Measurements from ENCODE around the gene NOS2.

Gene NOS2

DNA sequence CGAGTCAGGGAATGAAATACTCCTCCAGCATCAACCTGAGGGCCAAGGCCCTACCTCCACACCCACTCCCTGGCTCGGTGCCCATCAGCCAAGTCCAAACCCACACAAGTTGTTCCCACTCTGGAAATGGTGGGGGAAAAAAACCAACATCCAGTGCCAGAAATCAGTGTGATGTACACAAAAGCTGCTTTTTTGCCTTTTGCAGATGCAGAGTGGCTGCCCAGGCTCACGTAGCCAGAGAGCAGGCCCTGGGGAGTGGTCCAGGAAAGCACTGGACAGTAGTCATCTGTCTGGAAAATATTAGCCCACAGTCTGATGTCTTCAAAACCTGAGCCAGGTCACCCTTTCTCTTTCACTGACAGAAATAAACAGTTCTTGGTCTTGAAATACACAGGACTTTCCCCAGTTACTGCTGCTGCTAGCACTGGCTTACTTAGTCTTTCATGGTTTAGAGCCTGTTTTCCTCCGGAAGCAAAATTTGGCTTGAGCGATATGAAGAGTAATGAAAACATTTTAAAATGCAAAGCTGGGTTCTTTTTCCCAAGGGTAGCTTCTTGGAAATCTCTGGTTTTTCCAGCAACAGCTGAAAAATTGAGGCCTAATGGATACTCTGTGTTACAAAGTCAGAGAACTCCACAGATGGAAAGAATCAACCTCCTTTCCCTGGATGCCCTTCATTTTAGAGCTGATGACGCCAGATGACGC, 18.2 kb upstream of the NOS2 start:
- DNase-seq = no peak

- DNase-seq = no peak
These were observed 17.4 kb upstream of the NOS2 start for GRCh38 chr17:27817731-27818130.

GRCh38 chr17:27816946-27817345, 16.6 kb upstream of the NOS2 start:
- DNase-seq = no peak

DNA sequence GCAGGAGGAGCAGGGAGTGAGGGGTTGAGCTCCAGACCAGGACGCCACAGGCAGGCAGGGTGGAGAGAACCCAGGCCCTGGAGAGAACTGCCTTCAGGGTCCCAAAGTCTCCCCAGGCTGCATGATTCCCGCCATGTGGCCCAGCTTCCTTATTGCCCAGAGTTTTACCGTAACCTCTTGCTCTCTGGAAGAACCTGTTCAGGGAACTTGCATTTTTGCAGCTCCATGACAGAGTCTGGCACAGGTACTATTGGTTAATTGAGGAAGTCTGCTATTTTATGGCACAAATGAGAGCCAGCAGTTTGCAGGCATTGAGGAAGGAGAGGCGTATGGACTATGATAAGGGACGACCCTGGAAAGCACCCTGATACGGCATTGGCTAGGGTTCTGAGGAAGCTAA, 11.6 kb upstream of the NOS2 start:
- DNase-seq = no peak

DNA sequence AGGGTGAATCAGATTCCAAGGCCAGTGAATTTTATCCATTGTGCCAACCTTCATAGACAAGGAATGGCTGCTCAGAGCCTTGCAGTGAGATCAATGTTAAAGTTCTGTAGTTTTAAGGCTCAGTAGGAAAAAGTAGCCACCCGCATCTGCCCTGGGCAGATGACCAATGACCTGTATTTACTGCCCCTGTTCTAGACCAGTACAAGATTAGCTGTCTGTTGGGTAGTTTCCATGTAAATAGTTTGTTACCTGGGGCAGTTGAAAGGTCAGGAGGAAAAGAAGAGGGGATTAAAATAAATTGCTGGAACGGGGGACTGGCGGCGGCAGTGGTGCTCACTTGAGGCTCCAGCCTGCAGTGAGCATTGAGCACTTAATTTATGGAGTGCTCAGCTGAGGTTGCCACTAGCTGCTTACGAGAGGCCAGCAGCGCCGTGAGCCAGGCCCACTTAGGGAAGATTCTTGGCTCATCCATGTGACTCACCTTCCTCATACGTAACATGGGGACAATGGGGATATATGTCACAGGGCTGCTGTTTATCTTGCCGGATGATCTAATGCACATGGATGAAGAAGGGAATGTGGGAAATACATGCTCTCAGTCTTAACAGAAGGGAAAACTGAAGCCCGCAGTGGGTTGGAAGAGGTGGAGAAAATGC, 10.7 kb upstream of the NOS2 start:
- DNase-seq = no peak

DNA sequence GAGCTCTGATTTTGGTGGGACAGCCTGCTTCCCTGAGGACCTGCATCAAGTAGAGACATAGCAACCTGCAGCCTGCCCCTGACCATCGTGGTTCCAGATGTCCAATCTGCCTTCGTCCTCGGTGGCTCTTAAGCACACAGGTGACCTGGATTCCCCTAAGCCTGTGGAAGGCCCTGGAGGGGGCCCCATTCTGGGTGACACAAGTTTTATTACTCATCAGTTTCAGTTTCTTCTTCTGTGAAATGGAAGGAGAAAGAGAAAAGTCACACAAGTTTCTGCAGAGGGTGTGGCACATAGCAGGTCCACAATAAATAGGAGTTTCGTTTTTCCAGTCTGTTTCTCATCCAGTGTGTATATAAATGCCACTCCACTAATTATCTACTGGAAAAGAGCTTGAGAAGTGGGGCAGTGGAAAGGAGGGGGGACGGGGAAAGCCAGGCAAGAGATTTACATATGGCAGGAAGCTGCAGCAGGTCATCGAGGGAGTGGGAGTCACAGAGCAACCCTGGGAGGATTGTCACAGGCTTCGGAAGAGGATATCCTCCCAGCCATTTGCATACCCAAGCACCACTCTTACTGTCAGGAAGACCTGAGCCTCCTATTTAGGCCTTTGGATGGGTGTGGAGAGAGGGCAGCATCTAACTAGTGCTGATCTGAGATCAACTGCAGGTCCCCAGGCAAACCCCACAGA, 10.0 kb upstream of the NOS2 start:
- DNase-seq = no peak

- no peak for DNase-seq
These were observed 9.2 kb upstream of the NOS2 start for GRCh38 chr17:27809555-27809954.

GRCh38 chr17:27808628-27809027, 8.3 kb upstream of the NOS2 start:
- no peak for DNase-seq

GRCh38 chr17:27807567-27808470, 7.5 kb upstream of the NOS2 start:
- DNase-seq = no peak

GRCh38 chr17:27805520-27806146, 5.3 kb upstream of the NOS2 start:
- peak; percentile 79 to 81 for DNase-seq

DNA sequence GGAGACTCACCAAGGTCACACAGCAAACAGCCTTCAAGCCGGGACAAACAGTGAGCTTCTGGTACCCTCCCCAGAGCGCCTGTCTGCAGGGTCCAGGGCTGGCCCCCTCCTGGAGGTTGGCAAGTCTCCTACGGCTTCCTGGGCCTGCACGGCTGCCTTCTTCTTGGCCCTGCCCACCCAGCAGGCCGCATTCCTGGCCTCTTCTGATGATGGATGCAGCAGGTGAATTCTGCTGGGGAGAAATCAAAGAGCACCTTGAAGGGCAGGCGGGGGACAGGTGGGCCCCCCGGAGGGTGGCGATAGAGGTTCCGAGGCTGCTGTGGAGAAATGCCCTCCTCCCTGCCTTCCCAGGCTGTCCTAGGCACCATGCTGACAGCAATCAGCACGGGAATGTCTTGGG, 3.8 kb upstream of the NOS2 start:
- no peak for DNase-seq

DNA sequence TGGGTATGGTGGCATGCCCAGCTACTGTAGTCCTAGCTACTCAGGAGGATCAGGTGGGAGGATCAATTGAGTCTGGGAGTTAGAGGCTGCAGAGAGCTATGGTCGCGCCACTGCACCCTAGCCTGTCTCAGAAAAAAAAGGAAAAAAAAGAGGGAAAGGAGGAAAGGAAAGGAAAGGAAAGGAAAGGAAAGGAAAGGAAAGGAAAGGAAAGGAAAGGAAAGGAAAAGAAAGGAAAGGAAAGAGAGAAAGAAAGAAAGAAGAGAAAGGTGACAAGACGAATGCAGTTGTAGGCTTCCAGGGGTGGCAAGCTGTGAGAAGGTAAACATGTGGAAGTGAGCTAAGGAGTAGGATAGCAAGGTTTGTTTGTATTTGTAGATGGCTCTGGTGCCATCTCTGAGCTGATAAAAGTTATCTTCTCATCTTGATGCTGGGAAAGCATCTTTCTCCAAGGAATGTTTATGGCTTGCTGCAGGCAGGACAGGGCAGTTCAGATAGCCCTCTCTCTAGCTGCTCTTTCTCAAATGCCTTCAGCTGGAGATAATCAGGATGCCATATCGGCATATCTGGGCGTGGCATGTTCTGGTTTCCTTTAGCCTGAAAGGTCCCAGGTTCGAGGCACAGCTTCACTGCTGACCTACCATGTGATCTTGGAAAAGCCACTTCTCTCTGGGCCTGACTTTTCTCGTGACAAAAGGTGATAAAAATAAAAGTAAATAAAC, 2.8 kb upstream of the NOS2 start:
- DNase-seq = no peak

- DNase-seq = no peak
These were observed 1.7 kb upstream of the NOS2 start for GRCh38 chr17:27802033-27802432.

DNA sequence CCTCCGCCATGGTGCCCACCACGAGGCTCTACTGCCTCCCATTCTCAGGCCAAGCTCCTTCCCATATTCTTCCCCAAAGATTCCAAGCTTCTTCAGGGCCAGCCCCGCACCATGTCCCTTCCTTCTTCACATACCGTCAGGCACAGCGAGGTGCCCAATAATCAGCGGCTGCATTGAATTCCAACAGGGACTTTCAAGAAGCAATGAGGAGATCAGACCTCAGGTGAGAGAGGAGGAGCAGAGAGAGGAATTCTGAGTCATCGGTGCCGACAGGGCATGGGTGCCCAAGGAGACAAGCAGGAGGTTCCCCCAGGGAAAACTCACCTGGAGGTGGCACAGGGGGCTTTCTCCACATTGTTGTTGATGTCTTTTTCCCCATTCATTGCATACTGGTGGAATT, 2.0 kb downstream of the NOS2 start:
- no peak for DNase-seq

- DNase-seq = no peak
These were observed 2.8 kb downstream of the NOS2 start for GRCh38 chr17:27797390-27798091.

DNA sequence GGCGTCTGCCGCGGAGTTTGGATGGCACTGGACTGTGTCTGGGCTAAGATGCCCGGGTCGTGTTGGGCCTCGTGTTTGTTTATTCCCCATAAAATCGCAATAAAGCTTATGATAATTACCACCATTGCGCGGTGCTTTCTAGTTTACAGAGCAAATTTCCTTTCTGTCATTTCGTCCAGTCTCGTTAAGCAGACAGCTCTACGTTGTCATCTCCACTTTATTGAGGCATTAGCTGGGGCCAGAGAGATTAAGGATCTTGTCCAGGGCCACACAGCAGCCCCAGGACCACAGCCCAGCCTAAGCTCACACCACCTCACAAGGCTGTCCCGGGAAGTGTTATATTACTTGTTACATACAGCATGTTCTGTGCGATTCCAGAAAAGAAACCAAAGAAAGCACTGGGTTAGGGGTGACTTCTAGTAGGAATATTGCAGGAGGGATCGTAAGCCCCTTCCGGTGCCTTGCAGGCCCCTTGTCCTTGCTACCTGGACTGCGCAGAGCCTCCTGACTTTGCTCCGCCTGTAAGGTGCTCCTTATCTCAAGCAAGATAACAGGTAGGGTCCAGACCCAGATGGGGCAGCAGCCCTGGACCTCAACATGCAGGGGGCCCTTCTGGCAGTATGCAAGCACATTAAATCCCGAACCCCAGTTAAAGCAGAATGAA, 6.3 kb downstream of the NOS2 start:
- DNase-seq = no peak

DNA sequence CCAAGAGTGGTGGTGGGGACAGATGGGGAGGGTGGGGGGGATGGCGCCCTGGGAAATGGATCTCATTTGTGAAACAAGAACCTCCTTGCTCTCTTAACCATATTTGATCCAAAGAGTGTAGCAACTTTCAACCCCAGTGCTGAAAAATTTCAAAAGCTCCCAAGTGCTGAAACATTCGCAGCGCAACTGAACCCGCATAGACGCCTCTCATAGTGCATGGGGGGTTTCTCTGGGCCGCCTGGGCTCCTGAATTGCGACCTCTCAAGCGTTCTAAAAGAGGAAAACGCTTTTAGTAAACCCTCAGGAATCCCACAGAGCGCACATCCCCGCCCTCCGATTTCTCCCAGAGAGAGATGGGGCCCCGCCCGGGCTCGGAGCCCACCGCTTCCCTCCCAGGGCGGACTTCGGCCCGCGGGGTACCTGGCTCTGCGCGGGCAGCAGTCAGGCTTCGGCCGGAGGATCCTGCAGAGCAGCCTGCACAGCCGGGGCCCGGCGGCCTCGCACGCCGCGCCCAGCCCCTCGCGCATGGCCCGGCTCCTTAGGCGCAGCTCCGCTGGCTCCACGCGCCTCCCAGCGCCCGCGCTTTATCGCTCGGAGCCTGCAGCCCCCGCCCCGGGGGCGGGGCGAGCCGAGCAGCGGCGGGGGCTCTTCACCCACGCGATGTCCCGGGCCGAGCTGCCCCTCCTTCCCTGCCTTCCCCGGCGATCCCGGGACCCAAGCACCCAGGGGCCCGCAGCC, 7.0 kb downstream of the NOS2 start:
- no peak for DNase-seq

DNA sequence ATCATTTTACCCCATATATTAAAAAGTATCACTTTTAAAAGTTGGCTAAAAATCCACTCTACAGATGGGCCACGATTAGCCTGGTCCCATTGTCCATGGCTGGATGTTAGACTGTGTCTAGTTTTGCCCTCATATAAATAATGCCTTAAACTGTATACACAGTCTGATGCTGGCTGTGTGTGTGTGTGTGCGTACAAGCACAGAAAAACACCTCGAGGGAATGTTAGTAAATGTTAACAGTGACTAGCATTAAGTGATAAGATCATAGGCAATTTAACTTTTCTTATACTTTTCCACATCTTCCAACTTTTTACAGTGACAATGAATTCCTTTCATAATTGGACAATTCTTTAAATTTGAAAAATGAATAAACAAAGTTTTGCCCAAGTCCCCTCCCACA, 8.2 kb downstream of the NOS2 start:
- no peak for DNase-seq

DNA sequence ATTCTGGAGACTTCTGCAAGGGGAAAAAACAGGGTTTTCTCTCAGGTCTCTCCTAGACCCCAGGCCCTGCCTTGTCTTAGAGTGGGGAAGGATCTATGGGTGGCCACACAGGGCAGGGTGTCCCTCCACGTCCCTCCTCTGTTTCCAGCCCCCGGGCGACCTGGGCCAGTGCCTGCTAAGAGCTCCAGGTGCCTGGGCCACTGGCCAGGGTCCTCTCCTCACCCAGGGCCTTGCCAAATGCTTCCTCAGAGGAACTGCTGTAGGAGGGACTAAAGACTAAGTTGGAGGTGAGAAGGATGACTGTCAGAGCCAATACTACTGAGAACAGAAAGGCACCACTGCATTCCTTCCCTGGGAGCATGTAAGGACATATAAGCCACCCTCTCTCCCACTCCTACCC, 11.4 kb downstream of the NOS2 start:
- DNase-seq = no peak

Data from AML-193 (cell line).